ENCODE results near the gene ALKBH6. TPM values are rescaled to one million over a fixed set of nuclear protein-coding genes. Genes with fewer than 3 reads are reported as not detected.

ALKBH6 gene
- total and polyA plus RNA-seq, 8 donors, result 8.8 to 187 (median 19.7) TPM

GRCh38 chr19:36032251-36033104 lies 18.5 kb upstream of the ALKBH6 start, which contains the start of gene CLIP3:
Gene CLIP3 (minus strand): TSS chr19:36032873. CDS start chr19:36032357, 516 bp downstream.
- peak within 1 kb of the TSS in 4 of 5 donors; percentile 28 to 84 (median 58) for H3K27ac ChIP-seq
- TF ChIP-seq POLR2A (IDR thresholded peaks at IDR 0.05), result no peak
- TF ChIP-seq POLR2AphosphoS5 (IDR thresholded peaks at IDR 0.05), result no peak
- peak in 1 of 7 experiments; percentile 10 for TF ChIP-seq CTCF (IDR thresholded peaks at IDR 0.05)
- no peak for TF ChIP-seq EP300 (IDR thresholded peaks at IDR 0.05)
- H3K9me3 ChIP-seq, result no peaks in the 10 kb centered on the region
- peak within 1 kb of the TSS; percentile 56 to 65 (median 63) for H3K4me3 ChIP-seq
- intact Hi-C loops (cut with DNase I; ENCODE audit: low total_unique reads), result no loop called here
- H3K27me3 ChIP-seq, result peaks cover 0 to 13% (median 0%) of the 10 kb centered on the region in 3 donors
- peak in 1 of 2 donors; percentile 90 for DNase-seq
- H3K4me1 ChIP-seq, result peaks cover 0 to 26% (median 18%) of the 10 kb centered on the region in 4 donors
- H3K36me3 ChIP-seq, result peaks cover 0 to 25% (median 16%) of the 10 kb centered on the region in 4 donors
- 5 to 10% (median 9%) methylated on average over 32 to 51 of the region's 51 CpGs for WGBS, 5 donors

DNA sequence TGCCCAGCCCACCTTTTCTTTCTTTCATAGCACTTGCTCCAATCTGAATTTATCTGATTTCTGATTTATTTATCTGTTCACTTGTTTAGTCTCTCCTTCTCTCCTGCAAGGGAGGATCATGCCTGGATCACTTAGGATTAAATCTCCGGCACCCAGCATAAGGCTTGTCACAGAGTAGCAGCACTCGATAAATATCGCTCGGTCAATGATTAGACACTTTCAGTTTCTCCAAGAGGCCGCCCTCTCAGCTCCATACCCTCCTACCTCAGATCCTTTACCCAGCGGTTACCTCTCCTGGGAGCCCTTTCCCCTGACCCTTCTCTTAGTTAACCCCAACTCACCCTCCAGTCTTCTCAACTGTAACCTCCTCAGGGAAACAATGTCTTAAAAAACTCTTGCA lies 17.3 kb upstream of the ALKBH6 start:
- intact Hi-C loops (cut with DNase I; ENCODE audit: low total_unique reads), result no loop called here
- no peak for DNase-seq
- Histone ChIP-seq H3K4me3 (no peak overlapping the region), H3K27me3 (peaks cover 0 to 13% (median 0%) of the 10 kb centered on the region in 3 donors), H3K4me1 (peaks cover 0 to 26% (median 18%) of the 10 kb centered on the region in 4 donors), H3K9me3 (no peaks in the 10 kb centered on the region), H3K36me3 (peaks cover 0 to 33% (median 28%) of the 10 kb centered on the region in 4 donors), H3K27ac (peak overlapping the region in 1 of 5 donors; percentile 84)
- 37 to 62% (median 50%) methylated on average over 6 of the region's 6 CpGs for WGBS, 5 donors
- TF ChIP-seq POLR2AphosphoS5 (IDR thresholded peaks at IDR 0.05) (no peak), EP300 (IDR thresholded peaks at IDR 0.05) (no peak), CTCF (IDR thresholded peaks at IDR 0.05) (no peak), POLR2A (IDR thresholded peaks at IDR 0.05) (no peak)

DNA sequence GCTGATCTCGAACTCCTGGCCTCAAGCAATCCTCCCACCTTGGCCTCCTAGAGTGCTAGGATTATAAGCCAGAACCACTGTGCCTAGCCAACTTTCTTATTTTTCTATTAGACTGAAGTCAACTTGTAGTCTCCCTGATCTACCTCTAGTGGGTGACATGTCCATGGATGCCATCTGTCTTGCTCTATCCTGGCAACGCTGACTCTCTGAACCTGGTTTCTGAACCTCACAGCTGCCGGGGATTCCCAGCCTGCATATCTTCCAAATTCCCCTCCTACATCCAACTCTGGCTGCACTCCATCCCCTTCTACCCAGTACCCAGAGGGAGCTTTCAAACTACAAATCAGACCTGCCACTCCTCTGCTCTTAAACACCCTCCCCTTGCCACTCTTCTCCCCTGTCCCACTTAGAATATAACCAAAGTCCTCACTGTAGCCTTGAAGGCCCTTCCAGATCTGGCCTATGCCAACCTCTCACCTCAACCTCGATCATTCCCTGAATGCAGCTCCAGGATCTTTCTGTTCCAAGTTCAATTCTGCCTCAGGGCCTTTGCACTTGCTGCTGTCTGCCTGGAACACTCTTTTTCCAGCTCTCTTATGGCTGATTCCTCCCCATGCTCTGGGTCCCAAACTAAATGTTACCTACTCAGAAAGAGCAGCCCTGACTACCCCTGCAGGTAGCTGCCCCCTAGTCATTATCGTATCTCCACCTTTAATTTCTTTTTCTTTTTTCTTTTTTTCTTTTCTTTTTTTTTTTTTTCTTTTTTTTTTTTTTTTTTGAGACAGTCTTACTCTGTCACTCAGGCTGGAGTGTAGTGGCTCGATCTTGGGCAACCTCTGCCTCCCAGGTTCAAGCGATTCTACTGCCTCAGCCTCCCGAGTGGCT lies 16.5 kb upstream of the ALKBH6 start:
- WGBS, 5 donors, result 84 to 89% (median 88%) methylated on average over 8 of the region's 8 CpGs
- DNase-seq, result peak in 1 of 2 donors; percentile 37
- Histone ChIP-seq H3K4me3 (no peak overlapping the region), H3K27ac (no peak overlapping the region), H3K4me1 (peaks cover 0 to 26% (median 18%) of the 10 kb centered on the region in 4 donors), H3K36me3 (peaks cover 0 to 40% (median 33%) of the 10 kb centered on the region in 4 donors), H3K27me3 (peaks cover 0 to 13% (median 0%) of the 10 kb centered on the region in 3 donors), H3K9me3 (no peaks in the 10 kb centered on the region)
- TF ChIP-seq POLR2A (IDR thresholded peaks at IDR 0.05) (no peak), EP300 (IDR thresholded peaks at IDR 0.05) (no peak), POLR2AphosphoS5 (IDR thresholded peaks at IDR 0.05) (no peak), CTCF (IDR thresholded peaks at IDR 0.05) (no peak)
- intact Hi-C loops (cut with DNase I; ENCODE audit: low total_unique reads), result no loop called here
